GM23248 (cell line): ENCODE results near the gene SV2C. TPM values are rescaled to one million over a fixed set of nuclear protein-coding genes. Genes with fewer than 3 reads are reported as not detected.

Experiments
- DNase-seq: peaks from one replicate; pipeline ENCODE4 v3.0.0-alpha.2; 2015
- H2AFZ ChIP-seq: fragments of 200-600 bp; sonication (generic); 2 replicates; pipeline ENCODE4 v1.6.1; 2016; ENCODE audit warnings: antibody characterized with exemption
- H3F3A ChIP-seq: fragments of 200-600 bp; sonication (generic); 2 replicates; pipeline ENCODE4 v1.6.1; 2016; ENCODE audit warnings: mild to moderate bottlenecking, antibody characterized with exemption, mixed run types; ENCODE audit not compliant: insufficient read depth
- H3K27ac ChIP-seq: fragments of 200-600 bp; sonication (generic); 2 replicates; pipeline ENCODE4 v1.5.1; 2016; ENCODE audit warnings: mild to moderate bottlenecking
- H3K27me3 ChIP-seq: fragments of 200-600 bp; sonication (generic); replicated peaks from 2 replicates; pipeline ENCODE4 v1.6.1; 2016; ENCODE audit warnings: mild to moderate bottlenecking; ENCODE audit not compliant: insufficient read depth
- H3K36me3 ChIP-seq: fragments of 200-600 bp; sonication (generic); 2 replicates; pipeline ENCODE4 v1.6.1; 2016; ENCODE audit warnings: low read depth, mild to moderate bottlenecking
- H3K4me1 ChIP-seq: fragments of 200-600 bp; sonication (generic); 2 replicates; pipeline ENCODE4 v1.6.1; 2016; ENCODE audit warnings: mild to moderate bottlenecking; ENCODE audit not compliant: insufficient read depth
- H3K4me2 ChIP-seq: fragments of 200-600 bp; sonication (generic); one replicate; pipeline ENCODE4 v1.6.1; 2016; ENCODE audit warnings: mild to moderate bottlenecking; ENCODE audit not compliant: unreplicated experiment
- H3K4me3 ChIP-seq: fragments of 200-600 bp; sonication (generic); 2 replicates; pipeline ENCODE4 v1.5.1; 2016; ENCODE audit warnings: mild to moderate bottlenecking
- H3K79me2 ChIP-seq: fragments of 200-600 bp; sonication (generic); 2 replicates; pipeline ENCODE4 v1.6.1; 2016; ENCODE audit warnings: mild to moderate bottlenecking; ENCODE audit not compliant: insufficient read depth
- H3K9ac ChIP-seq: fragments of 200-600 bp; sonication (generic); 2 replicates; pipeline ENCODE4 v1.6.1; 2016; ENCODE audit warnings: mild to moderate bottlenecking
- H3K9me2 ChIP-seq: fragments of 200-600 bp; sonication (generic); 2 replicates; pipeline ENCODE4 v1.6.1; 2016; ENCODE audit warnings: mixed run types, mild to moderate bottlenecking, moderate library complexity; ENCODE audit not compliant: insufficient read depth
- H3K9me3 ChIP-seq: fragments of 200-600 bp; sonication (generic); one replicate; pipeline ENCODE4 v1.6.1; 2017; ENCODE audit warnings: low read depth
- H4K20me1 ChIP-seq: fragments of 200-600 bp; sonication (generic); 2 replicates; pipeline ENCODE4 v1.6.0; 2016; ENCODE audit not compliant: insufficient read depth
- EZH2 ChIP-seq: fragments of 200-600 bp; sonication (generic); IDR thresholded peaks from 2 replicates; pipeline ENCODE4 v1.6.1; 2018; ENCODE audit warnings: antibody characterized with exemption, mild to moderate bottlenecking; ENCODE audit not compliant: insufficient read depth, poor library complexity, severe bottlenecking
- EZH2phosphoT487 ChIP-seq: fragments of 200-600 bp; sonication (generic); IDR thresholded peaks from 2 replicates; pipeline ENCODE4 v1.6.1; 2018; ENCODE audit warnings: antibody characterized with exemption, moderate library complexity, mild to moderate bottlenecking, low read depth; ENCODE audit not compliant: insufficient read depth
- WGBS, 2 experiments: methylation state at CpG; one replicate each; pipeline ENCODE4 v1.1.6; 2015 to 2017; ENCODE audit warnings: low lambda C conversion rate in 2 of 2, low coverage in 1 of 2; ENCODE audit errors: missing lambda C conversion rate in 2 of 2; 5-methylcytosine and 5-hydroxymethylcytosine counted together
- in situ Hi-C: fragments of 300-500 bp; cut with MboI; formaldehyde crosslinking; loops from 2 replicates; pipeline ENCODE4 v1.15.0; 2020
- polyA plus RNA-seq: library from polyadenylated mRNA; unstranded; fragments of >200 nt; fragmentation: Nextera tagmentation; extraction: Ambion mirVana; gene quantifications from 2 replicates; pipeline ENCODE4 v1.2.1, GENCODE V29; 2016
- total RNA-seq: library from RNA; depleted of rRNA; stranded (reverse); fragments of >200 nt; shearing (Covaris generic); gene quantifications from 2 replicates; pipeline ENCODE4 v1.2.3, GENCODE V29; 2014

Gene SV2C
- total and polyA plus RNA-seq, 2 experiments from 2014 or later: not detected

- Histone ChIP-seq H3F3A (no peaks in the 10 kb centered on the region), H3K9me3 (no peaks in the 10 kb centered on the region), H3K9ac (no peak overlapping the region), H3K79me2 (no peaks in the 10 kb centered on the region), H2AFZ (no peak overlapping the region), H3K27ac (no peak overlapping the region), H4K20me1 (no peaks in the 10 kb centered on the region), H3K36me3 (no peaks in the 10 kb centered on the region), H3K4me3 (no peak overlapping the region), H3K27me3 (no peaks in the 10 kb centered on the region), H3K4me1 (no peaks in the 10 kb centered on the region), H3K9me2 (no peaks in the 10 kb centered on the region), H3K4me2 (no peak overlapping the region)
- in situ Hi-C loops: no loop called here
- no peak for DNase-seq
- TF ChIP-seq EZH2 (no peak), EZH2phosphoT487 (no peak)
- WGBS, 2 experiments: 51 to 52% methylated on average over 8 of the region's 8 CpGs
These were observed 208.3 kb downstream of the SV2C start for GRCh38 chr5:76291305-76292077.

DNA sequence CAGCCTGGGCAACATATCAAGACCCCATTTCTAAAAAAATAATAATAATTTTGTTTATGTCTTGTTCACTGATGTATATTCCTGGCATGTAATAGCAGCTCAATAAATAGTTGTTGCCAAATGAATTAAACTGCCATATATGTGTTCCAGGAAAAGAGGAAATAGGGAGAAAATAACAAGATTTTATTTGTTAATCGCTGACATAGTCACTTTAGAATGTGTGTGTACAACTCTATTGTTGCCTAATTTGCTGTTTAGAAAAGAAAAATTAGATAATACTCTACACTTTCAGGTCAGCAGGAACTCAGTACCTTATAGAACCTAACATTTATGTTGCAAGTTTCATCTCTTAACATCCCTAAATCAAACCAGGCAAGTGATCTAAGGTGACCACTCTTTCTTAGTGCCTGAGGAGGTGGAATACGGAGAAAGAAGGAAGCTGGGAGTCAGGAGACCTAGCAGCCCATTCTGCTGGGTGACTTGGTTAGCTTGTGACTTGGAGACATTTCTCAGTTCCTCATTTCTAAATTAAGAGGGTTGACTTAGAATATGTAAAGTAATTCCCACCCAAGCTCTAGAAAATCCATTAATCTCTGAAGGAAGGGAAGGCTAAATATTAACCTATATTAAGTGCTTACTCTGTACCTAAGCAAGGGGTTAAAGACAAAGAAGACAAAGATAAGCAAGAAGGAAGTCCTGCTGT, 209.6 kb downstream of the SV2C start:
- H3K9ac ChIP-seq: no peak overlapping the region
- no peak overlapping the region for H3K27ac ChIP-seq
- no peaks in the 10 kb centered on the region for H4K20me1 ChIP-seq
- H3K4me2 ChIP-seq: no peak overlapping the region
- H3K36me3 ChIP-seq: no peaks in the 10 kb centered on the region
- H2AFZ ChIP-seq: no peak overlapping the region
- H3K9me3 ChIP-seq: no peaks in the 10 kb centered on the region
- TF ChIP-seq EZH2phosphoT487 (no peak), EZH2 (no peak)
- no peaks in the 10 kb centered on the region for H3K4me1 ChIP-seq
- no peaks in the 10 kb centered on the region for H3K79me2 ChIP-seq
- no peak for DNase-seq
- H3F3A ChIP-seq: no peaks in the 10 kb centered on the region
- in situ Hi-C loops: no loop called here
- WGBS, 2 experiments: 29 to 34% methylated on average over 2 of the region's 2 CpGs
- no peaks in the 10 kb centered on the region for H3K9me2 ChIP-seq
- no peak overlapping the region for H3K4me3 ChIP-seq
- H3K27me3 ChIP-seq: no peaks in the 10 kb centered on the region

DNA sequence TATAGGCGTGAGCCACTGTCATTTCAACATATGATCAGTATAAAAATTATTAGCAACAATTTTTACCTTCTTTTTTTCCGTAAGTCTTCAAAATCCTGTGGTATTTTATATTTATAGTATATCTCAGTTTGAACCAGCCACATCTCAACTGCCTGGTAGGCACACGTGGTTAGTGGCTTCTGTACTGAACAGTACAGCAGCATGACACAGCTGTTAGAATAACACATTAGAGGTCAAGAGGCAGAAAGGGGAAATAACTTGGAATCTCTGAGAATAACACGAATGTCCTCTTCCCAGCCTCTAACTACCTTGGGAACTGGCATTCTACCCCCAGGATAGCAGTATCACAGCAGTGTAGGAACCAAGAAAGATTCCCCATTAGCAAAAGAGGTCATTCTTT, 211.4 kb downstream of the SV2C start:
- Histone ChIP-seq H3K9me2 (no peaks in the 10 kb centered on the region), H3K9ac (no peak overlapping the region), H3K4me2 (no peak overlapping the region), H4K20me1 (no peaks in the 10 kb centered on the region), H3F3A (no peaks in the 10 kb centered on the region), H3K9me3 (no peaks in the 10 kb centered on the region), H2AFZ (no peak overlapping the region), H3K4me1 (no peaks in the 10 kb centered on the region), H3K79me2 (no peaks in the 10 kb centered on the region), H3K36me3 (no peaks in the 10 kb centered on the region), H3K4me3 (no peak overlapping the region), H3K27me3 (no peaks in the 10 kb centered on the region), H3K27ac (no peak overlapping the region)
- TF ChIP-seq EZH2: no peak
- TF ChIP-seq EZH2phosphoT487: no peak
- 23 to 28% methylated on average over 4 of the region's 4 CpGs for WGBS, 2 experiments
- in situ Hi-C loops: no loop called here
- DNase-seq: no peak

- DNase-seq: no peak
- H4K20me1 ChIP-seq: no peaks in the 10 kb centered on the region
- no peak for TF ChIP-seq EZH2
- no peak for TF ChIP-seq EZH2phosphoT487
- H3K4me1 ChIP-seq: no peaks in the 10 kb centered on the region
- no peaks in the 10 kb centered on the region for H3K36me3 ChIP-seq
- no peak overlapping the region for H3K4me2 ChIP-seq
- H3K9me2 ChIP-seq: no peaks in the 10 kb centered on the region
- WGBS, 2 experiments: 39 to 47% methylated on average over 1 of the region's 1 CpG
- H3K79me2 ChIP-seq: no peaks in the 10 kb centered on the region
- no peak overlapping the region for H2AFZ ChIP-seq
- in situ Hi-C loops: no loop called here
- no peak overlapping the region for H3K9ac ChIP-seq
- H3K9me3 ChIP-seq: no peaks in the 10 kb centered on the region
- H3K27ac ChIP-seq: no peak overlapping the region
- no peaks in the 10 kb centered on the region for H3K27me3 ChIP-seq
- no peaks in the 10 kb centered on the region for H3F3A ChIP-seq
- H3K4me3 ChIP-seq: no peak overlapping the region
These were observed 215.7 kb downstream of the SV2C start for GRCh38 chr5:76298852-76299251.
